Upper lobe of left lung (tissue), 4 donors: ENCODE measurements around the gene CLASRP.

Experiments used
- EP300 ChIP-seq, 4 donors: sonication (generic); formaldehyde crosslinking; IDR thresholded peaks; one replicate each; pipeline ENCODE4 v1.5.1; 2017; ENCODE audit warnings: antibody characterized with exemption in 4 of 4, control low read depth in 2 of 4
- POLR2A ChIP-seq, 4 donors: fragments of 450-650 bp; IDR thresholded peaks; one replicate each; pipeline ENCODE4 v1.5.1; 2016 to 2017; ENCODE audit warnings: antibody characterized with exemption in 4 of 4, mild to moderate bottlenecking in 2 of 4
- TF ChIP-seq, protein P1 (sequence below), 6 experiments: fragments of 450-650 bp in 4 of 6; fragments of 200-600 bp in 2 of 6; sonication (generic) in 2 of 6; IDR thresholded peaks; one replicate each; pipeline ENCODE4 v1.5.1; 2016 to 2019; ENCODE audit warnings: antibody characterized with exemption in 6 of 6

DNA sequence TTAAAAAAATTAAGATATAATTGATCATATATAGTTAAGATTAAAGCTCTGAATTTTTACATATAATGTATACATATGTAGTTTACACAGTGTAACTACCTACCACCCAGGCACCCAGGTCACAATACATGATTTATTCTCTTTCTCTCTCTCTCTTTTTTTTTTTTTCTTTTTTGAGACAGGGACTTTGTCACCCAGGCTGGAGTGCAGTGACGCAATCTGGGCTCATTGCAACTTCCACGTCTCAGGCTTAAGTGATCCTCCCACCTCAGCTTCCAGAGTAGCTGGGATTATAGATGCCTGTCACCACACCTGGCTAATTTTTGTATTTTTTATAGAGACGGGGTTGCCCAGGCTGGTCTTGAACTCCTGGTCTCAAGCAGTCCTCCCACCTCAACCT, 18.8 kb upstream of the CLASRP start:
- no peak for TF ChIP-seq EP300 (IDR thresholded peaks at IDR 0.05)
- TF ChIP-seq, protein P1, sequence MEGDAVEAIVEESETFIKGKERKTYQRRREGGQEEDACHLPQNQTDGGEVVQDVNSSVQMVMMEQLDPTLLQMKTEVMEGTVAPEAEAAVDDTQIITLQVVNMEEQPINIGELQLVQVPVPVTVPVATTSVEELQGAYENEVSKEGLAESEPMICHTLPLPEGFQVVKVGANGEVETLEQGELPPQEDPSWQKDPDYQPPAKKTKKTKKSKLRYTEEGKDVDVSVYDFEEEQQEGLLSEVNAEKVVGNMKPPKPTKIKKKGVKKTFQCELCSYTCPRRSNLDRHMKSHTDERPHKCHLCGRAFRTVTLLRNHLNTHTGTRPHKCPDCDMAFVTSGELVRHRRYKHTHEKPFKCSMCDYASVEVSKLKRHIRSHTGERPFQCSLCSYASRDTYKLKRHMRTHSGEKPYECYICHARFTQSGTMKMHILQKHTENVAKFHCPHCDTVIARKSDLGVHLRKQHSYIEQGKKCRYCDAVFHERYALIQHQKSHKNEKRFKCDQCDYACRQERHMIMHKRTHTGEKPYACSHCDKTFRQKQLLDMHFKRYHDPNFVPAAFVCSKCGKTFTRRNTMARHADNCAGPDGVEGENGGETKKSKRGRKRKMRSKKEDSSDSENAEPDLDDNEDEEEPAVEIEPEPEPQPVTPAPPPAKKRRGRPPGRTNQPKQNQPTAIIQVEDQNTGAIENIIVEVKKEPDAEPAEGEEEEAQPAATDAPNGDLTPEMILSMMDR (IDR thresholded peaks at IDR 0.05), result no peak
- no peak for TF ChIP-seq POLR2A (IDR thresholded peaks at IDR 0.05)
